Tibial nerve (tissue), 4 donors: ENCODE data around the gene TBPL2.

Source experiments
- CTCF ChIP-seq, 5 experiments: fragments of 200-600 bp in 3 of 5; fragments of 450-650 bp in 2 of 5; sonication (generic) in 3 of 5; IDR thresholded peaks; one replicate each; pipeline ENCODE4 v1.5.1; 2016 to 2019; ENCODE audit warnings: antibody characterized with exemption in 5 of 5, mild to moderate bottlenecking in 3 of 5, moderate library complexity in 2 of 5
- EP300 ChIP-seq, 2 donors: sonication (generic); formaldehyde crosslinking; IDR thresholded peaks; one replicate each; pipeline ENCODE4 v1.6.1; 2017; ENCODE audit warnings: antibody characterized with exemption in 2 of 2, mild to moderate bottlenecking in 1 of 2
- POLR2A ChIP-seq, 2 donors: fragments of 450-650 bp; IDR thresholded peaks; one replicate each; pipeline ENCODE4 v1.6.1; 2017; ENCODE audit warnings: antibody characterized with exemption in 2 of 2, mild to moderate bottlenecking in 2 of 2, moderate library complexity in 2 of 2

DNA sequence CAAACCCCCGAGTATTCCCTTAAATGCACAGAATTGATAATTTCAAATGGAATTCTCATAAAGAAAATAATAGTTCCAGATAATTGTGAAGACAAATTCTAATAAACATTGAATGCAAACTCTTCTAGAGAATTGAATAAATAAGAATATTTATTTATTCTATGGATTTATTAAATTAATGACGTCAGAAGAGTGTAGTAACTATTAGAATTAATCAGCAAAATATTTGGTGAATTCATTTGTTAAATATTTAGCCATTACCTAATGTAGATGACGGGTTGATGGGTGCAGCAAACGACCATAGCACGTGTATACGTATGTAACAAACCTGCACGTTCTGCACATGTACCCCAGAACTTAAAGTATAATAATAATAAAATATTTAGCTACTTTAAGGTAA, 33.4 kb upstream of the TBPL2 start:
- TF ChIP-seq CTCF (IDR thresholded peaks at IDR 0.05) (no peak), EP300 (IDR thresholded peaks at IDR 0.05) (no peak), POLR2A (IDR thresholded peaks at IDR 0.05) (no peak)
